Measurements from ENCODE around the gene TVP23C.

Gene TVP23C

DNA sequence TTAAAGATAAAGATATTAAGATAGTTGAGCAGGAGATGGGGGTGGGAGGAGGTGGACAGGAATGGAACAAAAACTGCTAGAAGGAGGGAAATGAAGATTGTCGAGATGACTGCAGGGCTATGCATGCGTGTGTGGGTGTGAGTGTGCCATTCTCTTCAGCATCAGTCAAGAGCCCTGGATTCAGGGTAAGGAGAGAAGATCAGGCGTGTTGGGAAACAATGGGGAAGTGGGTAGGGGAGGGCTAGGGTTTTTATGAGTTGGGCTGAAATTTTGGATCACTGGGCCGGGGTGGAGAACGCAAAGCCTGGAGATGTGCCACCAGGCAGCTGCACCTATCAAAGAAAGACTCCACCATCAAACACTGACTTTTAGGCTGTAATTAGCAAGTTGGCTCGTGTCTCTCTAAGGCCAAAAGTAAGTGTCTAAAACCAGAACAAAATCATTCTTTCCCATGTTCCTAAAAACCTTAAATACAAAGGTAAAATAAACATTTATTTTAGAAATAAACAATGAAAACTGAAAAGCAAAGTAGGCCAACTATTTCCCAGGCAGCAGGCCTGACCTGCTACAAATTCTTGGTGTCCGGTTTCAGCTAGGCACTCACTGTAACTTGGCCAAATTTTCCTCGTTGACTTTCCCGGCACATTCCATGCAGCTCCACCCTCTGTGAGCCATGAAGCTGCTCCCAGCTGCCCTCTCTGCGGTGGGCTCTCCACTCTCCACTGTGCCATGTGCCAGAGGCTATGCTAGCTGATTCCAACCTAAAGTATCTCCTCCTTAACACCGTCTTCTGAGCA is 100.1 kb downstream of the TVP23C start:
- no peak for DNase-seq

DNA sequence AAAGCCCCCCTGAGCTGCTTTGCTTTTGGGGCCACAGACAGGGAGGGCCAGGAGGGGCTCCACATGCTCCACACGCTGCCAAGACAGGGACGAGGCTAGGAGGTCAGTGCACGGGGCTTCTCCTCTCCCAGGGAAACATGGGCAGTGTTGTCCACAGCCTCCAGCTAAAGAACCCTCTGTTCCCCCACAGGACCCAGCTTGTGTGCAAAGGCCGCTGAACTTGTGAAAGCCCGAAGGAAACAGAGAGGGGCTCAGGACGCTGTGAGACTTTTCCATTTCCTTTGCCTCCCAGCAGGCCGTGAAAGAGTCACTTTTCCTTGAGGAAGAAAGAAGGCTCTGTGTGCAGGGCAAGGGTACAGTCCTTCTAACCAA is 105.6 kb downstream of the TVP23C start:
- no peak for DNase-seq

DNA sequence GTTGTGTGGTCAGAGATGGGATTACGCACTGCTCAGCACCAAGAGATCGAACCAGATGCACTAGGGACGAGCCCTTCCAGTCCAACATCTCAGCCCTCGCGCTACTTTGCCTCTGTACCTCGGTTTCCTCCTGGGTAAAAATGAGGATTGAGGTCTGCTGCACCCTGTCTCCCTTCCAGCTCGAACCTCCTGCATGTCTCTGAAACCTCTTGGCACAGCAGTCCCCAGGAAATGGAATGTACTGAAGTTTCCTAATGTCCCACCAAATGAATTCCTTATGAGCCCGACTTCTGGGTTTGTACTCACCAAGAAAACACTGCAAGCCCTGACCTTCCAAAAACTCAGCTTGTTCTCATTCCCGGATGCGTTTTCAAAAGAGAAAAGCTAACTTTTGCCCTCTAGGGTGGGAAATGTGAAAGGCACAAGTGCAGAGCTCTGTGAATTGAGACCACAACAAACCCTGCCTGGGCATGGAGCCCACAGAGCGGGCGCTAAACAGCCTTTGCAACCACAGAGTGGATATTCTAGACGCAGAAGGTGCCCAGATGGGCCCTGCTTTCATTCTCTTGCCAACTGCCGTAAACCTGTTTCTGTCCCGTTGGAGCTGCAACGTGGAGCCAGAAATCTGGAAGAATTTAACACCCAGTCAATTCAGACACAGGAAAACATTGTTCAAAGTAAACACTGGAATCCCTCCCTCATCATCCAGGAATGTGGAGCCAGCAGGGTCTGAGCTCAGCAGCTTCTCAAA is 106.1 kb downstream of the TVP23C start:
- no peak for DNase-seq

- no peak for DNase-seq
Measured at GRCh38 chr17:15456496-15456895, 106.8 kb downstream of the TVP23C start.

GRCh38 chr17:15454346-15454745 is 108.9 kb downstream of the TVP23C start:
- DNase-seq, result no peak

- no peak for DNase-seq
Measured at GRCh38 chr17:15453782-15454181, 109.5 kb downstream of the TVP23C start.

DNA sequence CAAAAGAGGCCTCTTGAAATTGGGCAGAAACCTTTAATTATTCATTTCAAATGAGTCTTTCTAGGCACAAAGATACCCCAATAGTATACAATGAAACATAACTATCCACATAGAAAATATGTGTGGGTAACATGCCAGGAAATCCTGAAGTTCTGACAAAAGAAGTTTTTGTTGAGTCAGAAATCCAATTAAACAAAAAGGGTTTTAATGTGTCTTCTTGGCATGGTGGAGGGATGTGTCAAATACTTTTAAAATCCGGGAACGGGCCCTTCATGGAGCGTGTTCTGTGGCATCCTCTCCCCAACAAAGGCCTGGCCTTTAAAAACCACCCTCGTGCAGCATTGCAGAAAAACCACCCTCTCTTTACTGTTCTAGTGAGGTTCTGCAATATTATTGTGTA is 110.0 kb downstream of the TVP23C start:
- no peak for DNase-seq

GRCh38 chr17:15452746-15453145 is 110.5 kb downstream of the TVP23C start:
- DNase-seq, result no peak

Data from NCI-H146 (cell line).